ENCODE results near the gene ZRANB1.

Gene ZRANB1

DNA sequence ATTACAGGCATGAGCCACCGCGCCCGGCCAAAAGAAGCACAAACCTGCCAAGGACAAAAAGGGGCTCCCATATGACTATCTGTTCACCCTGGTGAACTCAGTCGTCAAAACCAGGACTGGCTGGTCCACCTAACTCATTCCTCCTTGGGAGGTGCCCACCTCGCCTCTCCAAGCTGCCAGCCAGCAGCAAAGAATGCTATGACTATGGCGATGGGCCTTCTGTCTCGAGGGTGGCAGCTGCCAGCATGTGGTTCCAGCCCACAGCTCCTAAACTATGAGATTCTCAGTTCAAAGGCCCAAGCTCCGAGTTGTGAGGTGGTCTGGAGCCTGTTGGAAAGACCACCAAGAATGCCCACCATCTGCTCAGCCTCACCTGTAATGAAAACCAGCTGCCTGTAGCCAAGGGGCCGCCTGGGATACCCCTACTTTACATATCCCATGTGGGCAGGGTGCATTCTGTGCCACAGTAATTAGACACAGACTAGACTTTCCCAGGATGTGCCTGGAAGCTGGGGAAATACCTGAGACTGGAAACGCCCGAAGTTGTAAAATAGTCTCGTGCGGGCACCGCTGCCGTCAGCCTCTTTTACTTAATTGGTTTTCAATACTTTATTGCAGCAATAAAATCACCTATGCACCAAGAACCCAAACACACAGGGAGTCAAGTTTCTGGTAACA, 71.1 kb downstream of the ZRANB1 start:
- TF ChIP-seq, protein P1, sequence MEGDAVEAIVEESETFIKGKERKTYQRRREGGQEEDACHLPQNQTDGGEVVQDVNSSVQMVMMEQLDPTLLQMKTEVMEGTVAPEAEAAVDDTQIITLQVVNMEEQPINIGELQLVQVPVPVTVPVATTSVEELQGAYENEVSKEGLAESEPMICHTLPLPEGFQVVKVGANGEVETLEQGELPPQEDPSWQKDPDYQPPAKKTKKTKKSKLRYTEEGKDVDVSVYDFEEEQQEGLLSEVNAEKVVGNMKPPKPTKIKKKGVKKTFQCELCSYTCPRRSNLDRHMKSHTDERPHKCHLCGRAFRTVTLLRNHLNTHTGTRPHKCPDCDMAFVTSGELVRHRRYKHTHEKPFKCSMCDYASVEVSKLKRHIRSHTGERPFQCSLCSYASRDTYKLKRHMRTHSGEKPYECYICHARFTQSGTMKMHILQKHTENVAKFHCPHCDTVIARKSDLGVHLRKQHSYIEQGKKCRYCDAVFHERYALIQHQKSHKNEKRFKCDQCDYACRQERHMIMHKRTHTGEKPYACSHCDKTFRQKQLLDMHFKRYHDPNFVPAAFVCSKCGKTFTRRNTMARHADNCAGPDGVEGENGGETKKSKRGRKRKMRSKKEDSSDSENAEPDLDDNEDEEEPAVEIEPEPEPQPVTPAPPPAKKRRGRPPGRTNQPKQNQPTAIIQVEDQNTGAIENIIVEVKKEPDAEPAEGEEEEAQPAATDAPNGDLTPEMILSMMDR (IDR thresholded peaks at IDR 0.05; ENCODE audit: poor library complexity, severe bottlenecking): no peak
- Histone ChIP-seq H3K4me3 (ENCODE audit: severe bottlenecking) (no peak overlapping the region), H3K27ac (ENCODE audit: poor library complexity, severe bottlenecking) (no peak overlapping the region), H3K9me3 (ENCODE audit: severe bottlenecking) (no peaks in the 10 kb centered on the region), H3K36me3 (ENCODE audit: low read depth) (peaks cover 23% of the 10 kb centered on the region), H3K4me1 (ENCODE audit: insufficient read depth, poor library complexity, severe bottlenecking) (peaks cover 28% of the 10 kb centered on the region), H3K27me3 (ENCODE audit: insufficient read depth, poor library complexity, severe bottlenecking) (no peaks in the 10 kb centered on the region)
- ATAC-seq (ENCODE audit: low read depth): no peak
- no peak for DNase-seq (ENCODE audit: low spot score)

GRCh38 chr10:125013529-125013872, 71.6 kb downstream of the ZRANB1 start:
- Histone ChIP-seq H3K27ac (ENCODE audit: poor library complexity, severe bottlenecking) (no peak overlapping the region), H3K36me3 (ENCODE audit: low read depth) (peaks cover 18% of the 10 kb centered on the region), H3K4me1 (ENCODE audit: insufficient read depth, poor library complexity, severe bottlenecking) (peaks cover 23% of the 10 kb centered on the region), H3K27me3 (ENCODE audit: insufficient read depth, poor library complexity, severe bottlenecking) (no peaks in the 10 kb centered on the region), H3K4me3 (ENCODE audit: severe bottlenecking) (no peak overlapping the region), H3K9me3 (ENCODE audit: severe bottlenecking) (no peaks in the 10 kb centered on the region)
- ATAC-seq (ENCODE audit: low read depth): no peak
- no peak for DNase-seq (ENCODE audit: low spot score)
- TF ChIP-seq, protein P1 (IDR thresholded peaks at IDR 0.05; ENCODE audit: poor library complexity, severe bottlenecking): no peak

- DNase-seq (ENCODE audit: low spot score) (no peak), ATAC-seq (ENCODE audit: low read depth) (no peak)
- H3K27me3 ChIP-seq (ENCODE audit: insufficient read depth, poor library complexity, severe bottlenecking): no peaks in the 10 kb centered on the region
- H3K4me3 ChIP-seq (ENCODE audit: severe bottlenecking): no peak overlapping the region
- H3K36me3 ChIP-seq (ENCODE audit: low read depth): peaks cover 25% of the 10 kb centered on the region
- no peak overlapping the region for H3K27ac ChIP-seq (ENCODE audit: poor library complexity, severe bottlenecking)
- H3K9me3 ChIP-seq (ENCODE audit: severe bottlenecking): no peaks in the 10 kb centered on the region
- peaks cover 15% of the 10 kb centered on the region for H3K4me1 ChIP-seq (ENCODE audit: insufficient read depth, poor library complexity, severe bottlenecking)
- TF ChIP-seq, protein P1 (IDR thresholded peaks at IDR 0.05; ENCODE audit: poor library complexity, severe bottlenecking): no peak
Measured at GRCh38 chr10:125014086-125014830, 72.3 kb downstream of the ZRANB1 start.

DNA sequence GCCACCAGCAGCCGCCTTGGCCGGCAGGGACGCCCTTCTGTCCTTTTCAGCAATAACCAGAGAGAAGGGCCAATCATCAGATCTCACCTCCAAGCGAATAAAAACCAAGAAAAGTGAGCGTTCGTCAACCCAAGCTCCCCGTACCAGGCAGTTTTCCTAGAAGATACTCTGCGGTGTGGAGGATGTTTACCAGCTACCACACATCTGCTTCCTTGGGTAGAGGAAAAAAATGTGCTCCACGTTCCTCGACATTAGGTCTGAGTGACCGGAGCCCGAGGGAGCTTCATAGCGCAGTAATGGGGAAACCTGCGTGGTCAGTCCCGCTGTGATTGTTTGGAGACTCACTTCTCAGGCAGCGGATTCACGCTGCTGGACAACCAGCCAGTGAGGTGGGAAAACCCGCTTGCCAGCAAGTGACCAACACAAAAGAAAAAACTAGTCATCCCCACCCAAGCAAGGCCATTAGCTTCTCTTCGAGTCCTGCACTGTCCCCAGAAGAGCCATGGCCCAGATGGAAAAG, 73.0 kb downstream of the ZRANB1 start:
- DNase-seq (ENCODE audit: low spot score) (no peak), ATAC-seq (ENCODE audit: low read depth) (no peak)
- no peaks in the 10 kb centered on the region for H3K9me3 ChIP-seq (ENCODE audit: severe bottlenecking)
- no peak overlapping the region for H3K27ac ChIP-seq (ENCODE audit: poor library complexity, severe bottlenecking)
- TF ChIP-seq, protein P1 (IDR thresholded peaks at IDR 0.05; ENCODE audit: poor library complexity, severe bottlenecking): no peak
- H3K27me3 ChIP-seq (ENCODE audit: insufficient read depth, poor library complexity, severe bottlenecking): no peaks in the 10 kb centered on the region
- peaks cover 11% of the 10 kb centered on the region for H3K4me1 ChIP-seq (ENCODE audit: insufficient read depth, poor library complexity, severe bottlenecking)
- H3K4me3 ChIP-seq (ENCODE audit: severe bottlenecking): no peak overlapping the region
- H3K36me3 ChIP-seq (ENCODE audit: low read depth): peaks cover 25% of the 10 kb centered on the region
